Thyroid gland (tissue), 4 donors: Measurements from ENCODE around the gene TMEM186. TPM values are rescaled to one million over a fixed set of nuclear protein-coding genes. Genes with fewer than 3 reads are reported as not detected.
"Not testable (repeated sequence)": the region's sequence is repeated elsewhere in the genome, so short reads cannot be mapped to it uniquely, and the experiment has no call there.

ENCODE experiments used
- DNase-seq, 2 donors: peaks; one replicate each; pipeline ENCODE4 v3.0.0-alpha.2; 2019
- H3K27ac ChIP-seq, 3 donors: fragments of 200-600 bp; sonication (generic); 1 replicate in 2 of 3; 2 replicates in 1 of 3; pipeline ENCODE4 v1.5.1; 2016 to 2019; ENCODE audit warnings: mild to moderate bottlenecking in 1 of 3, moderate library complexity in 1 of 3
- H3K27me3 ChIP-seq: fragments of 200-600 bp; sonication (generic); one replicate; pipeline ENCODE4 v1.5.1; 2019
- H3K36me3 ChIP-seq, 2 donors: fragments of 200-600 bp; sonication (generic); one replicate each; pipeline ENCODE4 v1.5.1; 2016 to 2019
- H3K4me1 ChIP-seq, 2 donors: fragments of 200-600 bp; sonication (generic); one replicate each; pipeline ENCODE4 v1.5.1; 2017 to 2019
- H3K4me3 ChIP-seq, 3 donors: fragments of 200-600 bp; sonication (generic); replicated peaks in 1 of 3; 1 replicate in 2 of 3; 2 replicates in 1 of 3; pipeline ENCODE4 v1.5.1; 2016; ENCODE audit warnings: mild to moderate bottlenecking in 1 of 3
- H3K9me3 ChIP-seq: fragments of 200-600 bp; sonication (generic); one replicate; pipeline ENCODE4 v1.5.1; 2017
- POLR2A ChIP-seq, 2 donors: fragments of 450-650 bp; IDR thresholded peaks; one replicate each; pipeline ENCODE4 v1.6.1; 2017; ENCODE audit warnings: antibody characterized with exemption in 2 of 2, mild to moderate bottlenecking in 2 of 2, moderate library complexity in 1 of 2
- WGBS, 2 donors: methylation state at CpG; one replicate each; pipeline ENCODE4 v1.1.5; 2017; 5-methylcytosine and 5-hydroxymethylcytosine counted together
- intact Hi-C: fragments of 100-400 bp; cut with DNase I; formaldehyde crosslinking; loops from one replicate; pipeline ENCODE4 v1.15.1; 2023
- total RNA-seq, 4 donors: library from RNA; depleted of rRNA; stranded (reverse); fragments of >200 nt; gene quantifications; one replicate each; pipeline ENCODE4 v1.2.3, GENCODE V29; 2016
- TF ChIP-seq, protein P1 (sequence below), 6 experiments: fragments of 200-600 bp in 3 of 6; fragments of 450-650 bp in 3 of 6; sonication (generic) in 3 of 6; IDR thresholded peaks; one replicate each; pipeline ENCODE4 v1.5.1; 2016 to 2019; ENCODE audit warnings: antibody characterized with exemption in 6 of 6, mild to moderate bottlenecking in 2 of 6, inconsistent platforms in 1 of 6, moderate library complexity in 1 of 6

The TMEM186 gene
- total RNA-seq, 4 donors from 2014 or later = 6.6 to 9.2 (median 8.2) TPM

- H3K4me1 ChIP-seq = no peaks in the 10 kb centered on the region
- intact Hi-C loops = no loop called here
- DNase-seq = no peak
- no peaks in the 10 kb centered on the region for H3K36me3 ChIP-seq
- WGBS, 2 donors = 72 to 73% methylated on average over 9 of the region's 9 CpGs
- H3K27me3 ChIP-seq = no peaks in the 10 kb centered on the region
- no peaks in the 10 kb centered on the region for H3K9me3 ChIP-seq
- no peak overlapping the region for H3K4me3 ChIP-seq
- H3K27ac ChIP-seq = no peak overlapping the region
- TF ChIP-seq, protein P1, sequence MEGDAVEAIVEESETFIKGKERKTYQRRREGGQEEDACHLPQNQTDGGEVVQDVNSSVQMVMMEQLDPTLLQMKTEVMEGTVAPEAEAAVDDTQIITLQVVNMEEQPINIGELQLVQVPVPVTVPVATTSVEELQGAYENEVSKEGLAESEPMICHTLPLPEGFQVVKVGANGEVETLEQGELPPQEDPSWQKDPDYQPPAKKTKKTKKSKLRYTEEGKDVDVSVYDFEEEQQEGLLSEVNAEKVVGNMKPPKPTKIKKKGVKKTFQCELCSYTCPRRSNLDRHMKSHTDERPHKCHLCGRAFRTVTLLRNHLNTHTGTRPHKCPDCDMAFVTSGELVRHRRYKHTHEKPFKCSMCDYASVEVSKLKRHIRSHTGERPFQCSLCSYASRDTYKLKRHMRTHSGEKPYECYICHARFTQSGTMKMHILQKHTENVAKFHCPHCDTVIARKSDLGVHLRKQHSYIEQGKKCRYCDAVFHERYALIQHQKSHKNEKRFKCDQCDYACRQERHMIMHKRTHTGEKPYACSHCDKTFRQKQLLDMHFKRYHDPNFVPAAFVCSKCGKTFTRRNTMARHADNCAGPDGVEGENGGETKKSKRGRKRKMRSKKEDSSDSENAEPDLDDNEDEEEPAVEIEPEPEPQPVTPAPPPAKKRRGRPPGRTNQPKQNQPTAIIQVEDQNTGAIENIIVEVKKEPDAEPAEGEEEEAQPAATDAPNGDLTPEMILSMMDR (IDR thresholded peaks at IDR 0.05) = no peak
- TF ChIP-seq POLR2A (IDR thresholded peaks at IDR 0.05) = no peak
These were observed 43.9 kb downstream of the TMEM186 start for GRCh38 chr16:8753416-8754054.

GRCh38 chr16:8752706-8753105 lies 44.7 kb downstream of the TMEM186 start:
- H3K27ac ChIP-seq = no peak overlapping the region
- intact Hi-C loops = no loop called here
- no peaks in the 10 kb centered on the region for H3K36me3 ChIP-seq
- WGBS, 2 donors = 44 to 48% methylated on average over 2 of the region's 2 CpGs
- DNase-seq = no peak
- no peaks in the 10 kb centered on the region for H3K9me3 ChIP-seq
- H3K4me1 ChIP-seq = no peaks in the 10 kb centered on the region
- TF ChIP-seq, protein P1 (IDR thresholded peaks at IDR 0.05) = no peak
- TF ChIP-seq POLR2A (IDR thresholded peaks at IDR 0.05) = no peak
- no peaks in the 10 kb centered on the region for H3K27me3 ChIP-seq
- no peak overlapping the region for H3K4me3 ChIP-seq

DNA sequence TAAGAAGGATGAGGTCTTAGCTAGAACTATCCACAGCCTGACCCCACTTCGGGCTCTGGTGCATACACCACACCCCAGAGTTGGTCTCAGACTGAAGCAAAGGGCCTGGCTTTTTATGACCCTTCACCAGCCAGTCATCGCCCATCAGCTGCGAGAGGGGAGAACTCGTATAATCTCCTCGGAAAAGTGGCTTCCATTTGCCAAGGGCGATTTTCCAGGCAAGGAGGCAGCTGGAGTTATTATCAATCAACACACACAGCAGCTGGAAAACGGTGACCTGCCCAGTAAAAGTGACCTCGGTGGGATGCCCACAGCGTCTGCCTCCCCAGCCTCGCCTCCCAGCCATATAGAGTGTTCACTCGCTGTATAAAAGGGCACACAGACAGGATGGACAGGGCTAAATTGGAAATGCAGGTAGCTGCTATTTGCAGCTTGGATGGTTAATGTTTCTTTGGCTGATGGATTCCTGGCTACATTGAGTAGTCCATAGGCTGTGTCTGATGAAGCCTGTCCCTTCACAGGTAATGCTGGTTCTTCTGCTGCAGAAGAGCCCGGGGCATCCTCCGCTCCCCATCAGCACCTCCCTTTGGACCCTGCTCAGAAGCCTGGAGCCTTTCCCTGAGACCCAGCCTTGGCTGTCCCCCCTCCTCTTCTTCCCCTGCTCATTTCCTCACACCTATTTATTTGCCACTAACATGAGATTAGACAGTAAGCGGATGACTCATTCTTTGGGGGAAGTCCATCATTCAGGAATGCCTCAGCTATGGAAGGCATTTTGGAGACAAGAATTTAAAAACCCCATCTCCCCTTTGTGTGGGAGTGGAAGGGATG lies 45.7 kb downstream of the TMEM186 start:
- H3K36me3 ChIP-seq = no peaks in the 10 kb centered on the region
- 74 to 77% methylated on average over 14 of the region's 14 CpGs for WGBS, 2 donors
- no peak overlapping the region for H3K27ac ChIP-seq
- intact Hi-C loops = no loop called here
- no peak for DNase-seq
- no peak overlapping the region for H3K4me3 ChIP-seq
- TF ChIP-seq, protein P1 (IDR thresholded peaks at IDR 0.05) = no peak
- TF ChIP-seq POLR2A (IDR thresholded peaks at IDR 0.05) = no peak
- no peaks in the 10 kb centered on the region for H3K9me3 ChIP-seq
- no peaks in the 10 kb centered on the region for H3K4me1 ChIP-seq
- no peaks in the 10 kb centered on the region for H3K27me3 ChIP-seq

- 91 to 96% methylated on average over 9 of the region's 9 CpGs for WGBS, 2 donors
These were observed 48.5 kb downstream of the TMEM186 start for GRCh38 chr16:8748944-8749343.

More at GRCh38 chr16:8748944-8749343, 48.5 kb downstream of the TMEM186 start:
- H3K36me3 ChIP-seq, H3K4me3 ChIP-seq, H3K4me1 ChIP-seq, DNase-seq, H3K27ac ChIP-seq, intact Hi-C loops, H3K27me3 ChIP-seq, H3K9me3 ChIP-seq: not testable (repeated sequence)

Other genes with a start within 250 kb of the TMEM186 start
- gene TMEM114, start 207.1 kb downstream of the TMEM186 start, total RNA-seq = not detected
- 10 to 100 TPM; 16.5 to 43.2 (median 18.8) TPM for gene METTL22, start 175.9 kb downstream of the TMEM186 start, total RNA-seq
- 10 to 100 TPM; 10.9 to 53.7 (median 35.9) TPM for gene ABAT, start 123.0 kb downstream of the TMEM186 start, total RNA-seq
- gene PMM2, start 200 bp upstream of the TMEM186 start, total RNA-seq = 10 to 100 TPM; 26.2 to 49.6 (median 30.8) TPM
- 10 to 100 TPM; 43.4 to 67.5 (median 61.1) TPM for gene CARHSP1, start 71.4 kb upstream of the TMEM186 start, total RNA-seq
- not detected for gene LITAFD, start 84.7 kb upstream of the TMEM186 start, total RNA-seq
- gene USP7, start 166.3 kb upstream of the TMEM186 start, total RNA-seq = 10 to 100 TPM; 57.9 to 93.6 (median 85.5) TPM